Activated T-helper 1 cell treated with Interleukin-2 at 50 U/mL for 16 hours (primary cell): ENCODE results near the gene USP47.
A peak's percentile ranks its signal among the peaks of the same experiment; 100 is the strongest.
"Not testable (repeated sequence)": the region's sequence is repeated elsewhere in the genome, so short reads cannot be mapped to it uniquely, and the experiment has no call there.

ENCODE experiments used
- DNase-seq: peaks from one replicate; pipeline ENCODE4 v3.0.0-alpha.2; 2020; ENCODE audit warnings: low read depth

Gene USP47

DNA sequence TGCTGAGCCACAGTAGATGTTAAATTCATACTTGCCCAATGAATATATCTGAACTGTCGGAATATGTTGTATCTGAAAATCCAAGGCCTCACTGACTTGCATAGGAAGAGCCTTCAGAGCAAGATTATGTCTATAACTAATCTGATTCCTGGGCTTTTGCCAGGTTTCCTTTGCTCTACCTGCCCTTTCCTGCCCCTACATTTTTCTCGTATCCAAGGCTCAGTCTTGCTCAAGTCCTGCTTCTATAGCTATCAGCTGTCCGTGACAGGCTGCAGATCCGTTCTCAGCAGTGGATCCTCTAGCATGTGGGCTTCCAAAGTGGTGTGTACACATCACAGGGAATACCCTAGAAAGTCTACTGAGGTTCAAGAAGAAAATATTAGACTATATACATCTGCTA is 18.8 kb upstream of the USP47 start:
- DNase-seq = no peak

- no peak for DNase-seq
These were observed 15.5 kb upstream of the USP47 start for GRCh38 chr11:11826260-11826659.

DNA sequence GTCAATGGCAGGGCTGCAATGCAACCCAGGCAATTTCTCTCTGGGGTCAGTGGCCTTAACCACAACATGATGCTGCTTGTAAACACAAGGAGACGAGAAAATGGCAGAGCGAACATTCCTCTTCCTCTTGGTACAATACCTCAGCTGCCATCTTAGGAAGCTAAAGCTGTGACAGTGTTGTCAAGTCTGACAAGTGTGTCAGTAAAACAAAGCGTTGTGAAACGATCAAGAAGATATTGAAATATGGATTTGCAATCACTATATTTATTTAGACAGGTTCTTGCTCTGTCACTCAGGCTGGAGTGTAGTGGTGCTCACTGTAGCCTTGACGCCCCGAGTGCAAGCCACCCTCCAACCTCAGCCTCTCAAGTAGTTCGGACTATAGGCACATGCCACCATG is 14.5 kb upstream of the USP47 start:
- no peak for DNase-seq

- DNase-seq = not testable (repeated sequence)
These were observed 10.4 kb upstream of the USP47 start for GRCh38 chr11:11831406-11831805.

- no peak for DNase-seq
These were observed 5.0 kb upstream of the USP47 start for GRCh38 chr11:11836676-11837231.

- no peak for DNase-seq
These were observed 2.1 kb upstream of the USP47 start for GRCh38 chr11:11839718-11840117.

- no peak for DNase-seq
These were observed 553 bp upstream of the USP47 start for GRCh38 chr11:11841116-11841722.

DNA sequence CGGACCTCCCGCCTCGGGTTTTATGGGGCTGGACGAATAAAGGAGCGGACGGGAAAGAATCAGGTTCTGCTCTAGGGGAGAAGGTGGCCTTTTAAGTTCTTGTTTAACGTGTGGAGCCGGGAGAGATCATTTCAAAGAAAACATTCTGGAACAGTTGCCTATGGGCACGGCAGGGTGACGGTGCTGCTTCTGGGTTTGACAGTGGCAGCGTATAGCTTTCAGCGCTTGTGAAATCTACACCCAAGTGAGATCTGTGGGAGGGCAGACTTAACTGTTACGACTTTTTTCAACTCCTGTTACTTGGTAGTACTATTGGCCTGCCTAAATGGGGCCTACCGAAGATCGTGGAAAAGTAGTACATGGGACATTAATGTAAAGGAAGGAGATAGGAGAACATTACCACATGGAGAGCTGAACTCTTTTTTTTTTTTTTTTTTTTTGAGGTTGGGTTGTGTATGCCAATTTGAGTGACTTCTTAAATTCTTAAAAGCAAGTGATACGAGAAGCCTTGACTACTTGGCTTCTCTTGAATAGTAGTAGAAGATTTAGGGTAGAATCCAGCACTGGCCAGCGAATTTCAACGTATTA is 743 bp downstream of the USP47 start:
- DNase-seq = peak; percentile 24

DNA sequence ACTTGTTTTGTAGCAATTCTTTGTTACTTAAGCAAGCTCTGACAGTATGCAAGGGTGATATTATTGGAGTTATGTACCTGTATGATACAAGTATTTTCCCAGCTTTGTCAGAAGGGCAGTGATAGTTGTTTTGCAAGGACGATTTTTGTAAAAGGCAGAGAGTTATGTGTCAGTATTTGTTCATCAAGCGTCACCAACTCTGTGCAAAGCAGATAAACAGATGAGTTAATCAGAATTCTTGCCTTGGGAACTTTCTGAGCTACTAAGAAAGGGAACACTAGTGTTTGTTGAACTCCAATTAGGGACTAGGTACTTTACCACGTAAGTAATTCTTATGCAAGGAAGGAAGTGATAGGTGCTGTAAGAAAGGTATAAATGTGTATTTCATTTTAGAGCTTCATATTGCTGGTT is 1.4 kb downstream of the USP47 start:
- no peak for DNase-seq

GRCh38 chr11:11843642-11844041 is 1.9 kb downstream of the USP47 start:
- no peak for DNase-seq

- DNase-seq = no peak
These were observed 2.5 kb downstream of the USP47 start for GRCh38 chr11:11844272-11844671.

GRCh38 chr11:11845071-11845470 is 3.3 kb downstream of the USP47 start:
- no peak for DNase-seq

- DNase-seq = no peak
These were observed 3.8 kb downstream of the USP47 start for GRCh38 chr11:11845551-11845950.

GRCh38 chr11:11847082-11847481 is 5.3 kb downstream of the USP47 start:
- DNase-seq = no peak

- DNase-seq = peak; percentile 30
These were observed 7.3 kb downstream of the USP47 start for GRCh38 chr11:11848891-11849746.

DNA sequence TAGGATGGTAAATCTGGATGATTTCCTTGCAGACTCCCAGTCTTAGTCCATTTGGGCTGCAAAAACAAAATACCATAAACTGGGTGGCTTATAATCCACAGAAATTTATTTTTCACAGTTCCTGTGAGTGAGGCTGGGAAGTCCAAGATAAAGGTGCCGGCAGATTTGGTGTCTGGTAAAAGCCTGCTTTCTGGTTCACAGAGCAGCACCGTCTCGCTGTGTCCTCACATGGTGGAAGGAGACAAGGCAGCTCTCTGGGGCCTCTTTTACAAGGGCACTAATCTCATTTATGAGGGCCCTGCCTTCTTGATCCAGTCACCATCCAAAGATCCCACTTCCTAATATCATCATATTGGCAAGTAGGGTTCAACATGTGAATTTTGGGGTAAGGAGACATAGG is 8.9 kb downstream of the USP47 start:
- no peak for DNase-seq

- DNase-seq = no peak
These were observed 14.9 kb downstream of the USP47 start for GRCh38 chr11:11856638-11857037.

DNA sequence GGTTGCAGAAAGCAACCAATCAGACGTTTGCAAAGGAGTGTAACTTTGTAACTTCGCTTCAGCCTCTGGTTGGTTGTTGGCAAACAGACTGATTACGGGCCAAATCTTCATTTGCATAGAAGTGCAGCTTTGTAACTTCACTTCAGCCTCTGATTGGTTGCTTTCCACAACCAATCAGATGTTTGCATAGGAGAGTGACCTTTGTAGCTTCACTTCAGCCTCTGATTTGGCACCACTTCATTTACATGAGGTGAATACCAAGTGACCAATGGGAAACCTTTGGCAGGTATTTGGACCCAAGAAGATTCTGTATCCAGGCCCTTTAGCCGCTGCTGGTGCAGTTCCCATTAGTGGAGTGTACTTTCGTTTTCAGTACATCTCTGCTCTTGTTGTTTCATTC is 16.0 kb downstream of the USP47 start:
- DNase-seq = no peak

GRCh38 chr11:11858676-11859075 is 16.9 kb downstream of the USP47 start:
- DNase-seq = no peak

DNA sequence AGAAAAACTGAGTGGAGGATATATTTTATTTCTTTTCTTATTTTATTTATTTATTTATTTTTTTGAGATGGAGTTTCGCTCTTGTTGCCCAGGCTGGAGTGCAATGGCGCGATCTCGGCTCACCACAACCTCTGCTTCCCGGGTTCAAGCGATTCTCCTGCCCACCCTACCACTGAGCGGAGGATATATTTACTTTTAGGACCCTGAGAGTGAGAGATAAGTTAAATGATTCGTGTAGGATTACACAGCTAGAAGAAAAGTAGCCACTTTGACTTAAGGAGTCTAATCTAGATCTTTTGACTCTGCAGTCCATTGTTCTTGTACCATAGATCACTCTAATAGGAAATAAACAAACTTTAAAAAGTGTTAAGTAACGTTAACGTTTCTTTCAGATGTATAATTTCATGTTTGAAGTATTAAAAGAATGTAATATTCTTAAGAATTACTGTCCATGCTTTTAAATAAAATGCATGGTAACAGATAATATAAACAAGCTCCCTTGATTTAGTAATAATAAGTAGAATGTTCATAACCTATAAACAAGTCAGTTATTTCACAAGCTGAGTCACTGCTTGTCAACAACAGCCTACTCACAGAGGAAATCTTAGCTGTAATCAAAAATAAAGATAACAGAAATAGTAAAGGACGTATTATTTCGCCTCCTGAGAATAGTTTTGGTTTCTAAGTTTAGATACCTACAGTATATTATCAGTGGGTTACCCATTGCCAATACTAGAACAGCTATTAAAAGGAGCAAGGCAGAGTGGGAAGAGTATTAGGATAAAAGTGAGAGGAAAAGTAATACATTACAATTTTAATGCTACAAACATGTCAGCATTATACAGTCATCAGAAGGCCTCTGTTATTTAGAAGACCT is 18.6 kb downstream of the USP47 start:
- DNase-seq = no peak

DNA sequence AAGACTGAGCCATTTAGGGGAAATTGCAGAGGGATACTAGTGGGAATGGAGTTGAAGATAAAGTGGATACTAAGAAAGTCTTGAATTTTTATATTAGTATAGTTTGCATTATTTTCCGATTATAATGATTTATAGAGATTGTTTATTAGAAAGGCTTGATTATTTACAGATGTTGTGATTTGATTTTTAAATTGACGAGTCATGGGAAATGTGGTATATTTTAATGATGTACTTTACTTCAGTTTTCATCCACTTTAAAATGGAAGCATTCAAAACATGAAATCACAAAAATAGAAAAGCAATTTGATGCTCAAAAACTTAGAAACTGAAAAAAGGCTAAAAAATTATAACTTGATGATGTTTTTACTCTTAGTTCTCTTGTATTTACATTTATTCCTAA is 21.2 kb downstream of the USP47 start:
- no peak for DNase-seq

GRCh38 chr11:11864332-11864731 is 22.6 kb downstream of the USP47 start:
- DNase-seq = no peak
